ENCODE results near the gene PLPP7. TPM values are rescaled to one million over a fixed set of nuclear protein-coding genes. Genes with fewer than 3 reads are reported as not detected.
"Not testable (repeated sequence)": the region's sequence is repeated elsewhere in the genome, so short reads cannot be mapped to it uniquely, and the experiment has no call there.

PLPP7 gene
- total RNA-seq, 2 experiments from 2014 or later: 0.14 to 0.30 TPM

- CTCF ChIA-PET: interaction anchor here (0.9 to 1.5 kb wide), 5 partner anchors 8 to 93 kb away, joined by 3 to 7 read pairs (median 3); no protein-coding TSS in a partner anchor
- Mint-ChIP-seq H3K36me3 (ENCODE audit: low read depth) (peaks cover 40% of the 10 kb centered on the region), H3K4me3 (peak overlapping the region; percentile 90), H3K4me1 (peaks cover 58% of the 10 kb centered on the region), H3K9me3 (ENCODE audit: low read depth) (no peaks in the 10 kb centered on the region), H3K27me3 (no peaks in the 10 kb centered on the region), H3K27ac (peak overlapping the region; percentile 100)
- ATAC-seq (peak; percentile 13), DNase-seq (peak; percentile 77)
- POLR2A ChIA-PET: interaction anchor here (0.5 to 2.9 kb wide), 4 partner anchors 13 to 428 kb away, joined by 4 to 9 read pairs (median 6); no protein-coding TSS in a partner anchor
- intact Hi-C loops (cut with DNase I, micrococcal nuclease): loop anchor here (2.0 to 10.0 kb wide), 4 partner anchors 232 to 1084 kb away; partner anchors contain the start of genes POMT1 (in 2 of the 2) and SETX (in 1 of the 2)
Observed at GRCh38 chr9:131270171-131271015, 19.1 kb upstream of the PLPP7 start.

GRCh38 chr9:131271016-131271273, 18.6 kb upstream of the PLPP7 start:
- not testable (repeated sequence) for DNase-seq; ATAC-seq; H3K27me3 Mint-ChIP-seq; H3K9me3 Mint-ChIP-seq (ENCODE audit: low read depth)
- Mint-ChIP-seq H3K27ac (peak overlapping the region; percentile 100), H3K4me3 (peak overlapping the region; percentile 90), H3K4me1 (peaks cover 52% of the 10 kb centered on the region), H3K36me3 (ENCODE audit: low read depth) (peaks cover 46% of the 10 kb centered on the region)
- CTCF ChIA-PET: interaction anchor here (0.6 to 1.7 kb wide), 5 partner anchors 13 to 388 kb away, joined by 3 to 5 read pairs (median 3); no protein-coding TSS in a partner anchor
- POLR2A ChIA-PET: interaction anchor here (1.1 to 2.9 kb wide), 4 partner anchors 13 to 102 kb away, joined by 4 to 9 read pairs (median 6); no protein-coding TSS in a partner anchor
- intact Hi-C loops (cut with DNase I, micrococcal nuclease): loop anchor here (2.0 to 10.0 kb wide), 4 partner anchors 231 to 1084 kb away; partner anchors contain the start of genes POMT1 (in 2 of the 2) and SETX (in 1 of the 2)

GRCh38 chr9:131271506-131271931, 18.0 kb upstream of the PLPP7 start:
- CTCF ChIA-PET: interaction anchor here (0.6 to 1.7 kb wide), 12 partner anchors 13 to 388 kb away, joined by 3 to 5 read pairs (median 4); no protein-coding TSS in a partner anchor
- H3K27ac Mint-ChIP-seq: peak overlapping the region; percentile 100
- H3K36me3 Mint-ChIP-seq (ENCODE audit: low read depth): peaks cover 44% of the 10 kb centered on the region
- H3K27me3 Mint-ChIP-seq: no peaks in the 10 kb centered on the region
- peak overlapping the region; percentile 90 for H3K4me3 Mint-ChIP-seq
- no peaks in the 10 kb centered on the region for H3K9me3 Mint-ChIP-seq (ENCODE audit: low read depth)
- DNase-seq: peak; percentile 60
- intact Hi-C loops (cut with DNase I, micrococcal nuclease): loop anchor here (2.0 to 10.0 kb wide), 4 partner anchors 231 to 1083 kb away; partner anchors contain the start of genes POMT1 (in 2 of the 2) and SETX (in 1 of the 2)
- H3K4me1 Mint-ChIP-seq: peaks cover 47% of the 10 kb centered on the region
- ATAC-seq: no peak
- POLR2A ChIA-PET: interaction anchor here (0.6 to 2.9 kb wide), 7 partner anchors 8 to 148 kb away, joined by 3 to 9 read pairs (median 4); partner anchors contain the start of gene NUP214

GRCh38 chr9:131272212-131272611, 17.3 kb upstream of the PLPP7 start:
- ATAC-seq (no peak), DNase-seq (no peak)
- Mint-ChIP-seq H3K27ac (peak overlapping the region; percentile 100), H3K9me3 (ENCODE audit: low read depth) (no peaks in the 10 kb centered on the region), H3K36me3 (ENCODE audit: low read depth) (peaks cover 44% of the 10 kb centered on the region), H3K4me1 (peaks cover 40% of the 10 kb centered on the region), H3K27me3 (no peaks in the 10 kb centered on the region), H3K4me3 (peak overlapping the region; percentile 90)
- ChIA-PET POLR2A (interaction anchor here (1.1 to 3.8 kb wide), 4 partner anchors 15 to 147 kb away, joined by 4 to 20 read pairs (median 7); partner anchors contain the start of gene NUP214), CTCF (interaction anchor here (0.6 to 1.7 kb wide), 9 partner anchors 12 to 100 kb away, joined by 3 to 5 read pairs (median 4); no protein-coding TSS in a partner anchor)
- intact Hi-C loops (cut with DNase I, micrococcal nuclease): loop anchor here (5.0 to 10.0 kb wide), 3 partner anchors 230 to 557 kb away; partner anchors contain the start of gene POMT1 (in 2 of the 2)

- Mint-ChIP-seq H3K9me3 (ENCODE audit: low read depth) (no peaks in the 10 kb centered on the region), H3K4me3 (peak overlapping the region; percentile 90), H3K27me3 (no peaks in the 10 kb centered on the region), H3K4me1 (peaks cover 36% of the 10 kb centered on the region), H3K27ac (peak overlapping the region; percentile 100), H3K36me3 (ENCODE audit: low read depth) (peaks cover 43% of the 10 kb centered on the region)
- DNase-seq: peak; percentile 51
- ChIA-PET POLR2A (interaction anchor here (0.7 to 3.8 kb wide), 2 partner anchors 17 to 138 kb away, joined by 4 to 20 read pairs; no protein-coding TSS in a partner anchor), CTCF (interaction anchor here (0.6 to 2.4 kb wide), 5 partner anchors 16 to 91 kb away, joined by 3 to 8 read pairs (median 4); partner anchors contain the start of gene PLPP7)
- intact Hi-C loops (cut with DNase I, micrococcal nuclease): loop anchor here (5.0 to 10.0 kb wide), 3 partner anchors 229 to 558 kb away; partner anchors contain the start of gene POMT1 (in 2 of the 2)
- no peak for ATAC-seq
Observed at GRCh38 chr9:131273146-131273855, 16.2 kb upstream of the PLPP7 start.

- ChIA-PET POLR2A (interaction anchor here (3.8 kb wide), 1 partner anchor 17 kb away, joined by 20 read pairs; no protein-coding TSS in a partner anchor), CTCF (interaction anchor here (0.6 to 2.4 kb wide), 12 partner anchors 10 to 189 kb away, joined by 3 to 8 read pairs (median 3); partner anchors contain the start of gene PLPP7)
- H3K4me3 Mint-ChIP-seq: peak overlapping the region; percentile 90
- H3K9me3 Mint-ChIP-seq (ENCODE audit: low read depth): no peaks in the 10 kb centered on the region
- H3K27ac Mint-ChIP-seq: peak overlapping the region; percentile 100
- no peaks in the 10 kb centered on the region for H3K27me3 Mint-ChIP-seq
- H3K4me1 Mint-ChIP-seq: peaks cover 42% of the 10 kb centered on the region
- intact Hi-C loops (cut with DNase I, micrococcal nuclease): loop anchor here (2.0 to 10.0 kb wide), 5 partner anchors 21 to 559 kb away; partner anchors contain the start of gene POMT1 (in 2 of the 2)
- DNase-seq (peak; percentile 56), ATAC-seq (no peak)
- peaks cover 43% of the 10 kb centered on the region for H3K36me3 Mint-ChIP-seq (ENCODE audit: low read depth)
Observed at GRCh38 chr9:131273856-131274673, 15.5 kb upstream of the PLPP7 start.

- intact Hi-C loops (cut with DNase I, micrococcal nuclease): loop anchor here (1.0 to 10.0 kb wide), 7 partner anchors 22 to 560 kb away; partner anchors contain the start of gene POMT1 (in 2 of the 2)
- Mint-ChIP-seq H3K36me3 (ENCODE audit: low read depth) (peaks cover 43% of the 10 kb centered on the region), H3K4me3 (peak overlapping the region; percentile 90), H3K27me3 (no peaks in the 10 kb centered on the region), H3K9me3 (ENCODE audit: low read depth) (no peaks in the 10 kb centered on the region), H3K4me1 (peaks cover 37% of the 10 kb centered on the region), H3K27ac (peak overlapping the region; percentile 100)
- ChIA-PET CTCF (interaction anchor here (0.6 to 2.4 kb wide), 9 partner anchors 11 to 189 kb away, joined by 3 to 8 read pairs (median 3); partner anchors contain the start of gene PLPP7), POLR2A (interaction anchor here (3.8 kb wide), 1 partner anchor 18 kb away, joined by 20 read pairs; no protein-coding TSS in a partner anchor)
- peak; percentile 63 for DNase-seq
- ATAC-seq: peak; percentile 7
Observed at GRCh38 chr9:131274674-131275331, 14.7 kb upstream of the PLPP7 start.

- Mint-ChIP-seq H3K36me3 (ENCODE audit: low read depth) (peaks cover 39% of the 10 kb centered on the region), H3K4me3 (peak overlapping the region; percentile 90), H3K27ac (peak overlapping the region; percentile 100), H3K9me3 (ENCODE audit: low read depth) (no peaks in the 10 kb centered on the region), H3K27me3 (no peaks in the 10 kb centered on the region), H3K4me1 (peaks cover 33% of the 10 kb centered on the region)
- intact Hi-C loops (cut with DNase I, micrococcal nuclease): loop anchor here (1.0 to 10.0 kb wide), 5 partner anchors 23 to 561 kb away; no protein-coding TSS in a partner anchor
- ChIA-PET POLR2A (interaction anchor here (3.8 kb wide), 1 partner anchor 19 kb away, joined by 20 read pairs; no protein-coding TSS in a partner anchor), CTCF (interaction anchor here (0.6 to 2.2 kb wide), 4 partner anchors 19 to 98 kb away, joined by 3 to 8 read pairs (median 4); no protein-coding TSS in a partner anchor)
- DNase-seq (peak; percentile 62), ATAC-seq (peak; percentile 4)
Observed at GRCh38 chr9:131275332-131276093, 14.0 kb upstream of the PLPP7 start.

Measured in activated CD4-positive, alpha-beta T cell treated with anti-CD3 and anti-CD28 coated beads for 36 hours (primary cell).